GM12872 (cell line): ENCODE results near the gene TRMT2A.

ENCODE experiments used
- CTCF ChIP-seq: IDR thresholded peaks from 3 replicates; pipeline ENCODE4 v1.5.1; 2011; ENCODE audit warnings: low read depth, mild to moderate bottlenecking, low read length, moderate library complexity; ENCODE audit not compliant: insufficient read depth

Gene TRMT2A

GRCh38 chr22:20141186-20142077 is 24.4 kb upstream of the TRMT2A start:
- no peak for TF ChIP-seq CTCF

- no peak for TF ChIP-seq CTCF
Observed at GRCh38 chr22:20140521-20140964, 23.5 kb upstream of the TRMT2A start.

- TF ChIP-seq CTCF = no peak
Observed at GRCh38 chr22:20140107-20140445, 23.1 kb upstream of the TRMT2A start.

GRCh38 chr22:20139391-20140106 is 22.5 kb upstream of the TRMT2A start:
- no peak for TF ChIP-seq CTCF

GRCh38 chr22:20138868-20139267 is 21.8 kb upstream of the TRMT2A start:
- no peak for TF ChIP-seq CTCF

- TF ChIP-seq CTCF = no peak
Observed at GRCh38 chr22:20138417-20138738, 21.4 kb upstream of the TRMT2A start.

GRCh38 chr22:20137671-20138416 is 20.8 kb upstream of the TRMT2A start:
- no peak for TF ChIP-seq CTCF
